K562 (cell line): ENCODE results near the gene PRKG1. TPM values are rescaled to one million over a fixed set of nuclear protein-coding genes. Genes with fewer than 3 reads are reported as not detected.

ENCODE experiments used
- ATAC-seq: fragments of 200-7000 bp; cut with Tn5 transposase; 3 replicates; pipeline ENCODE4 v1.9.1; 2020; ENCODE audit warnings: moderate library complexity
- BruUV-seq: library from RNA; stranded (reverse); fragments of 400-500 nt; replicated peaks from 2 replicates; lab custom pipeline; 2021; lab: Mats Ljungman, UMichigan
- CTCF ChIA-PET: fragments of 300-600 bp; formaldehyde crosslinking; extraction: SDS; loops from one replicate; lab custom pipeline; 2021; ENCODE audit warnings: low intra/inter-chr PET ratio; lab: Yijun Ruan, JAX
- POLR2A ChIA-PET: fragments of 300-600, 350-650 bp; sonication (Branson Sonifier 250); formaldehyde crosslinking; extraction: SDS; loops from one replicate; lab custom pipeline; 2021; ENCODE audit warnings: antibody characterized with exemption, inconsistent platforms; lab: Yijun Ruan, JAX
- DNase-seq, 4 experiments: peaks; one replicate each; pipeline versions ENCODE4 v3.0.0 to v3.0.0-alpha.2; 2011 to 2018; ENCODE audit warnings: low spot score in 3 of 4, mixed read lengths in 3 of 4; ENCODE audit errors: extremely low read depth in 1 of 4
- FAIRE-seq: peaks from 2 replicates; lab custom pipeline; 2011; peaks lifted over from hg19 to GRCh38; lab: Jason Lieb, UNC
- H2AFZ ChIP-seq: 2 replicates; pipeline ENCODE4 v1.6.0; 2011; ENCODE audit warnings: low read depth, low read length, control low read depth, inconsistent platforms
- H3K27ac ChIP-seq: fragments of 200-600 bp; 3 replicates; pipeline ENCODE4 v1.8.0; 2011; ENCODE audit warnings: low read depth, mild to moderate bottlenecking, control low read depth, inconsistent platforms, low read length, moderate library complexity, mixed read lengths; ENCODE audit errors: extremely low read depth
- H3K27me3 ChIP-seq, 2 experiments: fragments of 300-600 bp in 1 of 2; 2 replicates in 1 of 2; 3 replicates in 1 of 2; pipeline versions ENCODE4 v1.6.0 to v1.8.0; 2011; ENCODE audit warnings: inconsistent platforms in 2 of 2, low read length in 2 of 2, mild to moderate bottlenecking in 1 of 2, mixed read lengths in 1 of 2, moderate library complexity in 1 of 2; ENCODE audit not compliant: control insufficient read depth in 2 of 2, insufficient read depth in 2 of 2
- H3K36me3 ChIP-seq: fragments of 300-600 bp; 3 replicates; pipeline ENCODE4 v1.8.0; 2011; ENCODE audit warnings: mild to moderate bottlenecking, low read length, inconsistent platforms; ENCODE audit not compliant: control insufficient read depth, insufficient read depth
- H3K4me1 ChIP-seq, 2 experiments: fragments of 200-600 bp in 1 of 2; replicated peaks in 1 of 2; 2 replicates in 1 of 2; 3 replicates in 1 of 2; pipeline versions ENCODE4 v1.5.1 to v1.8.0; 2011; ENCODE audit warnings: inconsistent platforms in 2 of 2, low read length in 2 of 2, mild to moderate bottlenecking in 1 of 2, mixed read lengths in 1 of 2, moderate library complexity in 1 of 2; ENCODE audit not compliant: control insufficient read depth in 2 of 2, insufficient read depth in 2 of 2
- H3K4me2 ChIP-seq: 2 replicates; pipeline ENCODE4 v1.6.1; 2011; ENCODE audit warnings: low read length, control low read depth, inconsistent platforms, mixed read lengths; ENCODE audit not compliant: insufficient read depth
- H3K4me3 ChIP-seq: fragments of 200-600 bp; sonication (generic), shearing (Covaris generic); 2 replicates; pipeline ENCODE4 v1.5.1; 2016; ENCODE audit warnings: control low read depth, inconsistent platforms
- H3K79me2 ChIP-seq: fragments of 200-600 bp; 3 replicates; pipeline ENCODE4 v1.8.0; 2011; ENCODE audit warnings: low read length, inconsistent platforms; ENCODE audit not compliant: control insufficient read depth, insufficient read depth
- H3K9ac ChIP-seq, 2 experiments: 2 replicates each; pipeline versions ENCODE4 v1.6.0 to v1.6.1; 2011; ENCODE audit warnings: low read depth in 2 of 2, low read length in 2 of 2, control low read depth in 1 of 2, inconsistent platforms in 1 of 2, mild to moderate bottlenecking in 1 of 2, mixed read lengths in 1 of 2; ENCODE audit not compliant: insufficient read depth in 1 of 2
- H3K9me1 ChIP-seq: one replicate; pipeline ENCODE4 v1.6.0; 2011; ENCODE audit warnings: inconsistent platforms, mild to moderate bottlenecking, low read length, moderate library complexity; ENCODE audit not compliant: control insufficient read depth, insufficient read depth
- H3K9me3 ChIP-seq: replicated peaks from 2 replicates; pipeline ENCODE4 v1.5.1; 2011; ENCODE audit warnings: low read depth, low read length, inconsistent platforms; ENCODE audit not compliant: control insufficient read depth, insufficient read depth
- H4K20me1 ChIP-seq: replicated peaks from 2 replicates; pipeline ENCODE4 v1.6.1; 2011; ENCODE audit warnings: low read length, inconsistent platforms, mixed read lengths; ENCODE audit not compliant: control insufficient read depth, insufficient read depth
- RBM39 ChIP-seq: fragments of 200-400 bp; formaldehyde crosslinking; optimal IDR thresholded peaks from 2 replicates; pipeline ENCODE3; 2018; ENCODE audit warnings: low read depth, low read length
- ZNF239 ChIP-seq: fragments of 250-450 bp; sonication (Bioruptor Pico); IDR thresholded peaks from 2 replicates; pipeline ENCODE4 v1.4.0; 2020; ENCODE audit warnings: mild to moderate bottlenecking
- WGBS: fragments of 100-300 bp; shearing (Covaris generic); methylation state at CpG from one replicate; pipeline ENCODE4 v1.1.6; 2016; ENCODE audit warnings: low coverage, mixed read lengths; ENCODE audit not compliant: insufficient coverage; ENCODE audit errors: missing lambda C conversion rate; 5-methylcytosine and 5-hydroxymethylcytosine counted together
- in situ Hi-C: fragments of 300-500 bp; cut with MboI; formaldehyde crosslinking; loops from 4 replicates; pipeline ENCODE4 v1.15.0; 2018; ENCODE audit warnings: inconsistent platforms, mixed read lengths
- intact Hi-C: fragments of 100-400 bp; cut with micrococcal nuclease; formaldehyde crosslinking; loops from 2 replicates; pipeline ENCODE4 v1.14.2; 2022
- polyA plus RNA-seq, 8 experiments: library from polyadenylated mRNA; depleted of rRNA in 4 of 8; stranded (reverse) in 5 of 8; unstranded in 3 of 8; fragments of >200 nt; fragmentation: Nextera tagmentation in 2 of 8; fragmentation: Illumina TruSeq in 1 of 8; extraction: Ambion mirVana in 2 of 8; extraction: Trizol in 1 of 8; gene quantifications; 2 replicates each; pipeline versions ENCODE4 v1.2.1 to v1.2.3, GENCODE V29; 2011 to 2014; ENCODE audit warnings: inconsistent platforms in 1 of 8, missing spikeins in 1 of 8
- total RNA-seq, 7 experiments: library from RNA; depleted of rRNA in 6 of 7; stranded (reverse); fragments of >200 nt in 6 of 7; fragmentation: Illumina TruSeq in 2 of 7; extraction: Trizol in 2 of 7; gene quantifications; 2 replicates each; pipeline versions ENCODE4 v1.2.1 to v1.2.3, GENCODE V29; 2011 to 2021; ENCODE audit warnings: low replicate concordance in 1 of 7
- TF ChIP-seq, protein P1 (sequence below): fragments of 250-450 bp; sonication (Bioruptor Pico); IDR thresholded peaks from 2 replicates; pipeline ENCODE4 v1.4.0; 2020

PRKG1 gene
- total and polyA plus RNA-seq, 9 of the 15 experiments (the other 6 are each of a cell fraction or from before 2014, with no cell fraction given): 0.22 TPM; not detected in 8

DNA sequence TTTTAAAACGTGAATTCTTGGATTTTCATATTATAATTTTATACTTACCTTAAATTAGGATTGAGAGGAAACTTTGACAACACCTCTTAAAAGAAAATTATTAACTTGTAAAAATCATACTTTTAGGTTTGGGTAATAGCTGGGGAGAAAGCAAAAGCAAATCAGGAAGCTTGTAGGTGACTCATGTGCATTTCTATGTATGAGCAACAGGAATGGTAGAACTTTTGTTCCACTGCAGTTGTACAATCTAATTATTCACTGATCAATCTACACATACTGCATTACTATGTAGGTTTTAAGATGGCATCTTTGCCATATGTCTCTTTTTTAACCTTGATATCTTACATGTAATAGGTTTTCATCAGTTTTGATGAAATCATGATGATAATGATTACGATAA, 223.2 kb downstream of the PRKG1 start (continued):
- TF ChIP-seq, protein P1, sequence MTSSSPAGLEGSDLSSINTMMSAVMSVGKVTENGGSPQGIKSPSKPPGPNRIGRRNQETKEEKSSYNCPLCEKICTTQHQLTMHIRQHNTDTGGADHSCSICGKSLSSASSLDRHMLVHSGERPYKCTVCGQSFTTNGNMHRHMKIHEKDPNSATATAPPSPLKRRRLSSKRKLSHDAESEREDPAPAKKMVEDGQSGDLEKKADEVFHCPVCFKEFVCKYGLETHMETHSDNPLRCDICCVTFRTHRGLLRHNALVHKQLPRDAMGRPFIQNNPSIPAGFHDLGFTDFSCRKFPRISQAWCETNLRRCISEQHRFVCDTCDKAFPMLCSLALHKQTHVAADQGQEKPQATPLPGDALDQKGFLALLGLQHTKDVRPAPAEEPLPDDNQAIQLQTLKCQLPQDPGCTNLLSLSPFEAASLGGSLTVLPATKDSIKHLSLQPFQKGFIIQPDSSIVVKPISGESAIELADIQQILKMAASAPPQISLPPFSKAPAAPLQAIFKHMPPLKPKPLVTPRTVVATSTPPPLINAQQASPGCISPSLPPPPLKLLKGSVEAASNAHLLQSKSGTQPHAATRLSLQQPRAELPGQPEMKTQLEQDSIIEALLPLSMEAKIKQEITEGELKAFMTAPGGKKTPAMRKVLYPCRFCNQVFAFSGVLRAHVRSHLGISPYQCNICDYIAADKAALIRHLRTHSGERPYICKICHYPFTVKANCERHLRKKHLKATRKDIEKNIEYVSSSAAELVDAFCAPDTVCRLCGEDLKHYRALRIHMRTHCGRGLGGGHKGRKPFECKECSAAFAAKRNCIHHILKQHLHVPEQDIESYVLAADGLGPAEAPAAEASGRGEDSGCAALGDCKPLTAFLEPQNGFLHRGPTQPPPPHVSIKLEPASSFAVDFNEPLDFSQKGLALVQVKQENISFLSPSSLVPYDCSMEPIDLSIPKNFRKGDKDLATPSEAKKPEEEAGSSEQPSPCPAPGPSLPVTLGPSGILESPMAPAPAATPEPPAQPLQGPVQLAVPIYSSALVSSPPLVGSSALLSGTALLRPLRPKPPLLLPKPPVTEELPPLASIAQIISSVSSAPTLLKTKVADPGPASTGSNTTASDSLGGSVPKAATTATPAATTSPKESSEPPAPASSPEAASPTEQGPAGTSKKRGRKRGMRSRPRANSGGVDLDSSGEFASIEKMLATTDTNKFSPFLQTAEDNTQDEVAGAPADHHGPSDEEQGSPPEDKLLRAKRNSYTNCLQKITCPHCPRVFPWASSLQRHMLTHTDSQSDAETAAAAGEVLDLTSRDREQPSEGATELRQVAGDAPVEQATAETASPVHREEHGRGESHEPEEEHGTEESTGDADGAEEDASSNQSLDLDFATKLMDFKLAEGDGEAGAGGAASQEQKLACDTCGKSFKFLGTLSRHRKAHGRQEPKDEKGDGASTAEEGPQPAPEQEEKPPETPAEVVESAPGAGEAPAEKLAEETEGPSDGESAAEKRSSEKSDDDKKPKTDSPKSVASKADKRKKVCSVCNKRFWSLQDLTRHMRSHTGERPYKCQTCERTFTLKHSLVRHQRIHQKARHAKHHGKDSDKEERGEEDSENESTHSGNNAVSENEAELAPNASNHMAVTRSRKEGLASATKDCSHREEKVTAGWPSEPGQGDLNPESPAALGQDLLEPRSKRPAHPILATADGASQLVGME (CRISPR knock-in tag): no peak
- no peak for TF ChIP-seq RBM39
- TF ChIP-seq, all 486 proteins: peak for 0

- intact Hi-C loops: no loop called here
- DNase-seq: no peak
- H3K4me3 ChIP-seq: no peak overlapping the region
- H3K4me2 ChIP-seq: no peak overlapping the region
- no peak for FAIRE-seq
- no peaks in the 10 kb centered on the region for H4K20me1 ChIP-seq
- no peak overlapping the region for H3K27ac ChIP-seq
- TF ChIP-seq ZNF239: no peak
- TF ChIP-seq, all 486 proteins: peak for 0
- no peaks in the 10 kb centered on the region for H3K79me2 ChIP-seq
- CTCF ChIA-PET: no interaction called here
- no TSS peak for BruUV-seq
- no peaks in the 10 kb centered on the region for H3K9me1 ChIP-seq
- POLR2A ChIA-PET: interaction anchor here (1.4 kb wide), 1 partner anchor 14 kb away, joined by 3 read pairs; no protein-coding TSS in a partner anchor
- H3K36me3 ChIP-seq: no peaks in the 10 kb centered on the region
- H3K4me1 ChIP-seq: no peaks in the 10 kb centered on the region
- in situ Hi-C loops: no loop called here
- no peak overlapping the region for H2AFZ ChIP-seq
- no peaks in the 10 kb centered on the region; the same call in none of the 2 replicates for H3K9me3 ChIP-seq
- no peak for ATAC-seq
- H3K27me3 ChIP-seq: no peaks in the 10 kb centered on the region
- H3K9ac ChIP-seq: no peak overlapping the region
- WGBS: 0% methylated on average over 2 of the region's 2 CpGs
Measured at GRCh38 chr10:51300617-51301304, 226.5 kb downstream of the PRKG1 start.
